ENCODE results near the gene SMPD3. TPM values are rescaled to one million over a fixed set of nuclear protein-coding genes. Genes with fewer than 3 reads are reported as not detected.

Gene SMPD3
- total RNA-seq, 1 experiment from 2014 or later = 2.4 TPM

DNA sequence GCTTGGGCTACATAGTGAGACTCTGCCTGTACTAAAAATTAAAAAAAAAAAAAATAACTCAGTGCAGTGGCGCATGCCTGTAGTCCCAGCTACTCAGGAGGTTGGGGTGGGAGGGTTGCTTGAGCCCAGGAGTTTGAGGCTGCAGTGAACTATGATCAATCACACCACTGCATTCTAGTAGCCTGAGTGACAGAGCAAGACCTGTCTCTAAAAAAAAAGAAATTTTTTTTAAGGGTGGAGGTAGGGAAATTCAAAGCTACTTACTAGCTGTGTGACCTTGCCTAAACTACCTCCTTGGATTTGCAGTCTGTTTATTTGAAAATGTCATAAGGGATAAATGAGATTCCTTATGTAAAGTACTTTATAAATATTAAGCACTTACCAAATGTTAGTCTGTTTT, 3.4 kb upstream of the SMPD3 start:
- peaks cover under 1% of the 10 kb centered on the region; the same call in 1 of the 2 replicates for H3K27me3 ChIP-seq (replicated peaks; ENCODE audit: control insufficient read depth, insufficient read depth, low read length)
- no peak overlapping the region for H3K4me3 Mint-ChIP-seq (ENCODE audit: unreplicated experiment)
- no peaks in the 10 kb centered on the region for H3K9me3 ChIP-seq
- BruUV-seq (replicated peaks) = no TSS peak
- no peak overlapping the region for H3K4me3 ChIP-seq (ENCODE audit: low read depth, low read length)
- intact Hi-C loops (cut with micrococcal nuclease; ENCODE audit: unreplicated experiment) = no loop called here
- H3K27me3 Mint-ChIP-seq (ENCODE audit: insufficient read depth, unreplicated experiment) = peaks cover 2% of the 10 kb centered on the region
- H3K9me3 Mint-ChIP-seq (ENCODE audit: unreplicated experiment) = no peaks in the 10 kb centered on the region
- POLR2A ChIA-PET = interaction anchor here (0.7 kb wide), 1 partner anchor 124 kb away, joined by 4 read pairs; no protein-coding TSS in a partner anchor
- no peak for DNase-seq
- no peaks in the 10 kb centered on the region for H3K36me3 ChIP-seq (ENCODE audit: control insufficient read depth, insufficient read depth, low read length)
- no peak overlapping the region for H3K27ac Mint-ChIP-seq (ENCODE audit: unreplicated experiment)
- H3K4me1 Mint-ChIP-seq (ENCODE audit: low read depth, unreplicated experiment) = peaks cover 35% of the 10 kb centered on the region
- peaks cover 36% of the 10 kb centered on the region for H3K4me1 ChIP-seq
- TF ChIP-seq CTCF (IDR thresholded peaks at IDR 0.05; ENCODE audit: insufficient read depth in 1 of 2, low read depth in 1 of 2, low read length in 1 of 2, severe bottlenecking in 1 of 2, unreplicated experiment in 1 of 2) = no peak
- no peaks in the 10 kb centered on the region for H3K36me3 Mint-ChIP-seq (ENCODE audit: insufficient read depth, unreplicated experiment)
- CTCF ChIA-PET = interaction anchor here (0.7 kb wide), 2 partner anchors 61 to 69 kb away, joined by 3 read pairs; no protein-coding TSS in a partner anchor

- POLR2A ChIA-PET = no interaction called here
- peak overlapping the region; percentile 12 for H3K4me3 Mint-ChIP-seq (ENCODE audit: unreplicated experiment)
- peaks cover 30% of the 10 kb centered on the region for H3K4me1 Mint-ChIP-seq (ENCODE audit: low read depth, unreplicated experiment)
- H3K27ac Mint-ChIP-seq (ENCODE audit: unreplicated experiment) = no peak overlapping the region
- H3K36me3 Mint-ChIP-seq (ENCODE audit: insufficient read depth, unreplicated experiment) = no peaks in the 10 kb centered on the region
- no TSS peak for BruUV-seq (replicated peaks)
- DNase-seq = no peak
- H3K36me3 ChIP-seq (ENCODE audit: control insufficient read depth, insufficient read depth, low read length) = no peaks in the 10 kb centered on the region
- no peak for TF ChIP-seq CTCF (IDR thresholded peaks at IDR 0.05; ENCODE audit: insufficient read depth in 1 of 2, low read depth in 1 of 2, low read length in 1 of 2, severe bottlenecking in 1 of 2, unreplicated experiment in 1 of 2)
- H3K9me3 Mint-ChIP-seq (ENCODE audit: unreplicated experiment) = no peaks in the 10 kb centered on the region
- intact Hi-C loops (cut with micrococcal nuclease; ENCODE audit: unreplicated experiment) = no loop called here
- H3K27me3 Mint-ChIP-seq (ENCODE audit: insufficient read depth, unreplicated experiment) = peaks cover 6% of the 10 kb centered on the region
- peaks cover 35% of the 10 kb centered on the region for H3K4me1 ChIP-seq
- no peaks in the 10 kb centered on the region for H3K9me3 ChIP-seq
- H3K27me3 ChIP-seq (replicated peaks; ENCODE audit: control insufficient read depth, insufficient read depth, low read length) = peaks cover 2% of the 10 kb centered on the region; the same call in 1 of the 2 replicates
- CTCF ChIA-PET = interaction anchor here (0.7 kb wide), 1 partner anchor 70 kb away, joined by 3 read pairs; no protein-coding TSS in a partner anchor
- H3K4me3 ChIP-seq (ENCODE audit: low read depth, low read length) = no peak overlapping the region
These were observed 2.5 kb upstream of the SMPD3 start for GRCh38 chr16:68450741-68451255.

DNA sequence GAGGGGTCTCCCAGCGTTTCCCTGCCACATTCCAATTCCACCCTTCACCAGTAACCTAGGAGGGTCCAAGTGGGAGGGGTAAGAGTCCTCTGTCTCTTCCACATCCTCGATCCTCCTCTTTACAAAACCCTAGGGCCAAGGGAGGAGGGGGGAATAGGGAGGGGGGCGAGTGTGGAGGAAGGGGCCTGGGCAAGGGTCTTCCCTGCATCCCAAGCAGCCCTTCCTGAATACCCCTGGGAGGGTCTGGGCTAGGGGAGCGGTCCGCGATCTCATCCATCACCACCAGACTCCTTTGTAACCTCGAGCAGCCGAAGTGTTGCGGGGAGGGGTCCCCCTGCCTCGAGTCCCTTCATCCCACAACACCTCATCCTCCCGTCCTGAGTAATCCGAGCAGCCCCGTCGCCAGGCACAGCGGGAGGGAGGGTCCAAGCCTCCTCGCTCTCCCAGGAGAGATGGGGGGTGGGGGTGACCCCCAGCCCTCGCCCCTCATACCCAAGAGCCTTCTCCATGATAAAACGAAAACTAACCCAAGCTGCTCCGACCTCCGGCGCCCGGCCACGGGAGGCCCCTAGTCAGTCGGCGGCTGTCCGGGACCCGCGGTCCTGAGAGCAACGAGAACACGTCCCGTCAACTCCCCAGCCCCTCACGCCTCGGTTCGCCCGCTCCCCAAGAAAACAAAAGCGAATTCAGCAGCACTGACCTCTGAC, 502 bp downstream of the SMPD3 start:
- Mint-ChIP-seq H3K4me3 (ENCODE audit: unreplicated experiment) (peak overlapping the region; percentile 77), H3K9me3 (ENCODE audit: unreplicated experiment) (no peaks in the 10 kb centered on the region), H3K36me3 (ENCODE audit: insufficient read depth, unreplicated experiment) (no peaks in the 10 kb centered on the region), H3K27ac (ENCODE audit: unreplicated experiment) (no peak overlapping the region), H3K27me3 (ENCODE audit: insufficient read depth, unreplicated experiment) (peaks cover 14% of the 10 kb centered on the region), H3K4me1 (ENCODE audit: low read depth, unreplicated experiment) (peaks cover 27% of the 10 kb centered on the region)
- no TSS peak for BruUV-seq (replicated peaks)
- Histone ChIP-seq H3K4me3 (ENCODE audit: low read depth, low read length) (peak overlapping the region; percentile 42), H3K4me1 (peaks cover 21% of the 10 kb centered on the region), H3K36me3 (ENCODE audit: control insufficient read depth, insufficient read depth, low read length) (no peaks in the 10 kb centered on the region), H3K27me3 (replicated peaks; ENCODE audit: control insufficient read depth, insufficient read depth, low read length) (peaks cover 2% of the 10 kb centered on the region; the same call in 1 of the 2 replicates), H3K9me3 (no peaks in the 10 kb centered on the region)
- ChIA-PET CTCF (interaction anchor here (0.6 to 2.2 kb wide), 8 partner anchors 23 to 116 kb away, joined by 3 to 9 read pairs (median 4); no protein-coding TSS in a partner anchor), POLR2A (no interaction called here)
- TF ChIP-seq CTCF (IDR thresholded peaks at IDR 0.05; ENCODE audit: insufficient read depth in 1 of 2, low read depth in 1 of 2, low read length in 1 of 2, severe bottlenecking in 1 of 2, unreplicated experiment in 1 of 2) = no peak
- DNase-seq = no peak
- intact Hi-C loops (cut with micrococcal nuclease; ENCODE audit: unreplicated experiment) = loop anchor here (2.0 to 5.0 kb wide), 3 partner anchors 31 to 344 kb away; no protein-coding TSS in a partner anchor

Measured in Caco-2 (cell line).